K562 (cell line): ENCODE data around the gene RBM27. TPM values are rescaled to one million over a fixed set of nuclear protein-coding genes. Genes with fewer than 3 reads are reported as not detected.
"Not testable (repeated sequence)": the region's sequence is repeated elsewhere in the genome, so short reads cannot be mapped to it uniquely, and the experiment has no call there.

Experiments
- ATAC-seq: fragments of 200-7000 bp; cut with Tn5 transposase; 3 replicates; pipeline ENCODE4 v1.9.1; 2020; ENCODE audit warnings: moderate library complexity
- BruUV-seq: library from RNA; stranded (reverse); fragments of 400-500 nt; replicated peaks from 2 replicates; lab custom pipeline; 2021; lab: Mats Ljungman, UMichigan
- CTCF ChIA-PET: fragments of 300-600 bp; formaldehyde crosslinking; extraction: SDS; loops from one replicate; lab custom pipeline; 2021; ENCODE audit warnings: low intra/inter-chr PET ratio; lab: Yijun Ruan, JAX
- POLR2A ChIA-PET: fragments of 300-600, 350-650 bp; sonication (Branson Sonifier 250); formaldehyde crosslinking; extraction: SDS; loops from one replicate; lab custom pipeline; 2021; ENCODE audit warnings: antibody characterized with exemption, inconsistent platforms; lab: Yijun Ruan, JAX
- DNase-seq, 4 experiments: peaks; one replicate each; pipeline versions ENCODE4 v3.0.0 to v3.0.0-alpha.2; 2011 to 2018; ENCODE audit warnings: low spot score in 3 of 4, mixed read lengths in 3 of 4; ENCODE audit errors: extremely low read depth in 1 of 4
- FAIRE-seq: peaks from 2 replicates; lab custom pipeline; 2011; peaks lifted over from hg19 to GRCh38; lab: Jason Lieb, UNC
- H2AFZ ChIP-seq: 2 replicates; pipeline ENCODE4 v1.6.0; 2011; ENCODE audit warnings: low read depth, low read length, control low read depth, inconsistent platforms
- H3K27ac ChIP-seq: fragments of 200-600 bp; 3 replicates; pipeline ENCODE4 v1.8.0; 2011; ENCODE audit warnings: low read depth, mild to moderate bottlenecking, control low read depth, inconsistent platforms, low read length, moderate library complexity, mixed read lengths; ENCODE audit errors: extremely low read depth
- H3K27me3 ChIP-seq, 2 experiments: fragments of 300-600 bp in 1 of 2; 2 replicates in 1 of 2; 3 replicates in 1 of 2; pipeline versions ENCODE4 v1.6.0 to v1.8.0; 2011; ENCODE audit warnings: inconsistent platforms in 2 of 2, low read length in 2 of 2, mild to moderate bottlenecking in 1 of 2, mixed read lengths in 1 of 2, moderate library complexity in 1 of 2; ENCODE audit not compliant: control insufficient read depth in 2 of 2, insufficient read depth in 2 of 2
- H3K36me3 ChIP-seq: fragments of 300-600 bp; 3 replicates; pipeline ENCODE4 v1.8.0; 2011; ENCODE audit warnings: mild to moderate bottlenecking, low read length, inconsistent platforms; ENCODE audit not compliant: control insufficient read depth, insufficient read depth
- H3K4me1 ChIP-seq, 2 experiments: fragments of 200-600 bp in 1 of 2; replicated peaks in 1 of 2; 2 replicates in 1 of 2; 3 replicates in 1 of 2; pipeline versions ENCODE4 v1.5.1 to v1.8.0; 2011; ENCODE audit warnings: inconsistent platforms in 2 of 2, low read length in 2 of 2, mild to moderate bottlenecking in 1 of 2, mixed read lengths in 1 of 2, moderate library complexity in 1 of 2; ENCODE audit not compliant: control insufficient read depth in 2 of 2, insufficient read depth in 2 of 2
- H3K4me2 ChIP-seq: 2 replicates; pipeline ENCODE4 v1.6.1; 2011; ENCODE audit warnings: low read length, control low read depth, inconsistent platforms, mixed read lengths; ENCODE audit not compliant: insufficient read depth
- H3K4me3 ChIP-seq: fragments of 200-600 bp; sonication (generic), shearing (Covaris generic); 2 replicates; pipeline ENCODE4 v1.5.1; 2016; ENCODE audit warnings: control low read depth, inconsistent platforms
- H3K79me2 ChIP-seq: fragments of 200-600 bp; 3 replicates; pipeline ENCODE4 v1.8.0; 2011; ENCODE audit warnings: low read length, inconsistent platforms; ENCODE audit not compliant: control insufficient read depth, insufficient read depth
- H3K9ac ChIP-seq, 2 experiments: 2 replicates each; pipeline versions ENCODE4 v1.6.0 to v1.6.1; 2011; ENCODE audit warnings: low read depth in 2 of 2, low read length in 2 of 2, control low read depth in 1 of 2, inconsistent platforms in 1 of 2, mild to moderate bottlenecking in 1 of 2, mixed read lengths in 1 of 2; ENCODE audit not compliant: insufficient read depth in 1 of 2
- H3K9me1 ChIP-seq: one replicate; pipeline ENCODE4 v1.6.0; 2011; ENCODE audit warnings: inconsistent platforms, mild to moderate bottlenecking, low read length, moderate library complexity; ENCODE audit not compliant: control insufficient read depth, insufficient read depth
- H3K9me3 ChIP-seq: replicated peaks from 2 replicates; pipeline ENCODE4 v1.5.1; 2011; ENCODE audit warnings: low read depth, low read length, inconsistent platforms; ENCODE audit not compliant: control insufficient read depth, insufficient read depth
- H4K20me1 ChIP-seq: replicated peaks from 2 replicates; pipeline ENCODE4 v1.6.1; 2011; ENCODE audit warnings: low read length, inconsistent platforms, mixed read lengths; ENCODE audit not compliant: control insufficient read depth, insufficient read depth
- DIDO1 ChIP-seq: fragments of 450-650 bp; IDR thresholded peaks from 2 replicates; pipeline ENCODE4 v1.6.1; 2016; ENCODE audit warnings: low read depth, missing biosample characterization, missing genetic modification characterization
- NFIX ChIP-seq: fragments of 250-450 bp; sonication (Bioruptor Pico); IDR thresholded peaks from 2 replicates; pipeline ENCODE4 v1.4.0; 2020; ENCODE audit warnings: low read depth, mild to moderate bottlenecking, moderate library complexity
- POLR2H ChIP-seq: IDR thresholded peaks from 2 replicates; pipeline ENCODE4 v1.6.1; 2016; ENCODE audit warnings: missing genetic modification characterization, low read depth, mild to moderate bottlenecking, control low read depth, missing compliant biosample characterization, moderate library complexity
- SRF ChIP-seq, 2 experiments: fragments of 250-450, 450-650 bp in 1 of 2; sonication (Bioruptor Pico) in 1 of 2; sonication (generic) in 1 of 2; formaldehyde crosslinking; IDR thresholded peaks; 2 replicates each; pipeline versions ENCODE4 v1.5.0 to v1.5.1; 2020 to 2022; ENCODE audit warnings: mild to moderate bottlenecking in 1 of 2, missing genetic modification reagents in 1 of 2
- TEAD1 ChIP-seq, 2 experiments: fragments of 450-650 bp in 1 of 2; sonication (generic) in 1 of 2; formaldehyde crosslinking; IDR thresholded peaks; 2 replicates each; pipeline versions ENCODE4 v1.4.0 to v1.8.0; 2020 to 2022; ENCODE audit warnings: mild to moderate bottlenecking in 2 of 2, missing genetic modification reagents in 1 of 2
- ZFP1 ChIP-seq: fragments of 450-650 bp; formaldehyde crosslinking; IDR thresholded peaks from 2 replicates; pipeline ENCODE4 v1.4.0; 2020; ENCODE audit warnings: mild to moderate bottlenecking, mixed read lengths
- ZNF165 ChIP-seq: fragments of 250-450 bp; sonication (Bioruptor Pico); IDR thresholded peaks from 2 replicates; pipeline ENCODE4 v1.4.0; 2020; ENCODE audit warnings: borderline replicate concordance
- WGBS: fragments of 100-300 bp; shearing (Covaris generic); methylation state at CpG from one replicate; pipeline ENCODE4 v1.1.6; 2016; ENCODE audit warnings: low coverage, mixed read lengths; ENCODE audit not compliant: insufficient coverage; ENCODE audit errors: missing lambda C conversion rate; 5-methylcytosine and 5-hydroxymethylcytosine counted together
- in situ Hi-C: fragments of 300-500 bp; cut with MboI; formaldehyde crosslinking; loops from 4 replicates; pipeline ENCODE4 v1.15.0; 2018; ENCODE audit warnings: inconsistent platforms, mixed read lengths
- intact Hi-C: fragments of 100-400 bp; cut with micrococcal nuclease; formaldehyde crosslinking; loops from 2 replicates; pipeline ENCODE4 v1.14.2; 2022
- polyA plus RNA-seq, 8 experiments: library from polyadenylated mRNA; depleted of rRNA in 4 of 8; stranded (reverse) in 5 of 8; unstranded in 3 of 8; fragments of >200 nt; fragmentation: Nextera tagmentation in 2 of 8; fragmentation: Illumina TruSeq in 1 of 8; extraction: Ambion mirVana in 2 of 8; extraction: Trizol in 1 of 8; gene quantifications; 2 replicates each; pipeline versions ENCODE4 v1.2.1 to v1.2.3, GENCODE V29; 2011 to 2014; ENCODE audit warnings: inconsistent platforms in 1 of 8, missing spikeins in 1 of 8
- total RNA-seq, 7 experiments: library from RNA; depleted of rRNA in 6 of 7; stranded (reverse); fragments of >200 nt in 6 of 7; fragmentation: Illumina TruSeq in 2 of 7; extraction: Trizol in 2 of 7; gene quantifications; 2 replicates each; pipeline versions ENCODE4 v1.2.1 to v1.2.3, GENCODE V29; 2011 to 2021; ENCODE audit warnings: low replicate concordance in 1 of 7
- TF ChIP-seq, protein P1 (sequence below), 3 experiments: fragments of 200-800 bp in 1 of 3; sonication (Bioruptor generic) in 1 of 3; sonication (generic) in 1 of 3; formaldehyde crosslinking in 1 of 3; IDR thresholded peaks; 2 replicates each; pipeline versions ENCODE4 v1.6.1 to v1.8.0; 2016 to 2022; ENCODE audit warnings: mild to moderate bottlenecking in 2 of 3, missing compliant biosample characterization in 2 of 3, missing genetic modification characterization in 2 of 3, missing genetic modification reagents in 1 of 3
- TF ChIP-seq, protein P2 (sequence below): sonication (generic); formaldehyde crosslinking; IDR thresholded peaks from 2 replicates; pipeline ENCODE4 v1.8.0; 2022; ENCODE audit warnings: mild to moderate bottlenecking, missing genetic modification reagents

RBM27 gene
- total and polyA plus RNA-seq, 9 of the 15 experiments (the other 6 are each of a cell fraction or from before 2014, with no cell fraction given): 5.3 to 45.4 (median 29.1) TPM

DNA sequence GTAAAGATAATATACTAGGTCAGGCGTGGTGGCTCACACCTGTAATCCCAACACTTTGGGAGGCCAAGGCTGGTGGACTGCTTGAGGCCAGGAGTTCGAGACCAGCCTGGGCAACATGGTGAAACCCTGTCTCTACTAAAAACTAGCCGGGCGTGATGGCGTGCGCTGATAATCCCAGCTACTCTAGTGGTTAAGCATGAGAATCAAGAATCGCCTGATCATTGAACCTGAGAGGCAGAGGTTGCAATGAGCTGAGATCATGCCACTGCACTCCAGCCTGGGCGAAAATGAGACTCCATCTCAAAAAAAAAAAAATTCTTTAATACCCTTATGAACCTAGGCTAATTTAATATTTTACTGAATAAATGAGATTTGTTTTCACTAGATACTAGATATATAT is 30.4 kb upstream of the RBM27 start:
- H3K9me1 ChIP-seq, BruUV-seq, DNase-seq, CTCF ChIA-PET, FAIRE-seq, H3K4me1 ChIP-seq, H3K9me3 ChIP-seq, H3K4me3 ChIP-seq, H3K27me3 ChIP-seq, H4K20me1 ChIP-seq, H2AFZ ChIP-seq, H3K9ac ChIP-seq, H3K4me2 ChIP-seq, ATAC-seq, in situ Hi-C loops, H3K27ac ChIP-seq: not testable (repeated sequence)
- Histone ChIP-seq H3K79me2 (peaks cover 54% of the 10 kb centered on the region), H3K36me3 (peaks cover 82% of the 10 kb centered on the region; the same call in 2 of the 3 replicates)
- intact Hi-C loops: loop anchor here (10.0 kb wide), 1 partner anchor 52 kb away; no protein-coding TSS in a partner anchor
- 92% methylated on average over 8 of the region's 8 CpGs for WGBS
- POLR2A ChIA-PET: interaction anchor here (0.5 to 0.7 kb wide), 3 partner anchors 7 to 33 kb away, joined by 3 read pairs; no protein-coding TSS in a partner anchor

- in situ Hi-C loops (no loop called here), intact Hi-C loops (loop anchor here (10.0 kb wide), 1 partner anchor 51 kb away; no protein-coding TSS in a partner anchor)
- Histone ChIP-seq H3K79me2 (peaks cover 57% of the 10 kb centered on the region), H2AFZ (no peak overlapping the region), H3K36me3 (peaks cover 82% of the 10 kb centered on the region), H4K20me1 (no peaks in the 10 kb centered on the region), H3K9ac (no peak overlapping the region), H3K27ac (no peak overlapping the region), H3K4me3 (no peak overlapping the region), H3K9me3 (no peaks in the 10 kb centered on the region), H3K27me3 (no peaks in the 10 kb centered on the region), H3K4me1 (no peaks in the 10 kb centered on the region), H3K4me2 (no peak overlapping the region), H3K9me1 (no peaks in the 10 kb centered on the region)
- 94% methylated on average over 3 of the region's 3 CpGs for WGBS
- BruUV-seq: no TSS peak
- ChIA-PET CTCF (no interaction called here), POLR2A (interaction anchor here (0.6 to 0.9 kb wide), 3 partner anchors 8 to 13 kb away, joined by 3 read pairs; no protein-coding TSS in a partner anchor)
- no peak for ATAC-seq
- no peak for DNase-seq
- FAIRE-seq: no peak
- no peak for TF ChIP-seq NFIX
- TF ChIP-seq POLR2H (tag): no peak
- TF ChIP-seq DIDO1 (tag): no peak
- TF ChIP-seq, protein P1, sequence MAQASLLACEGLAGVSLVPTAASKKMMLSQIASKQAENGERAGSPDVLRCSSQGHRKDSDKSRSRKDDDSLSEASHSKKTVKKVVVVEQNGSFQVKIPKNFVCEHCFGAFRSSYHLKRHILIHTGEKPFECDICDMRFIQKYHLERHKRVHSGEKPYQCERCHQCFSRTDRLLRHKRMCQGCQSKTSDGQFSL (CRISPR knock-in tag; IDR thresholded peaks at IDR 0.05): no peak
- TF ChIP-seq, protein P1 (tag; IDR thresholded peaks at IDR 0.05): no peak
- no peak for TF ChIP-seq SRF (CRISPR knock-in tag; IDR thresholded peaks at IDR 0.05)
- TF ChIP-seq, protein P2, sequence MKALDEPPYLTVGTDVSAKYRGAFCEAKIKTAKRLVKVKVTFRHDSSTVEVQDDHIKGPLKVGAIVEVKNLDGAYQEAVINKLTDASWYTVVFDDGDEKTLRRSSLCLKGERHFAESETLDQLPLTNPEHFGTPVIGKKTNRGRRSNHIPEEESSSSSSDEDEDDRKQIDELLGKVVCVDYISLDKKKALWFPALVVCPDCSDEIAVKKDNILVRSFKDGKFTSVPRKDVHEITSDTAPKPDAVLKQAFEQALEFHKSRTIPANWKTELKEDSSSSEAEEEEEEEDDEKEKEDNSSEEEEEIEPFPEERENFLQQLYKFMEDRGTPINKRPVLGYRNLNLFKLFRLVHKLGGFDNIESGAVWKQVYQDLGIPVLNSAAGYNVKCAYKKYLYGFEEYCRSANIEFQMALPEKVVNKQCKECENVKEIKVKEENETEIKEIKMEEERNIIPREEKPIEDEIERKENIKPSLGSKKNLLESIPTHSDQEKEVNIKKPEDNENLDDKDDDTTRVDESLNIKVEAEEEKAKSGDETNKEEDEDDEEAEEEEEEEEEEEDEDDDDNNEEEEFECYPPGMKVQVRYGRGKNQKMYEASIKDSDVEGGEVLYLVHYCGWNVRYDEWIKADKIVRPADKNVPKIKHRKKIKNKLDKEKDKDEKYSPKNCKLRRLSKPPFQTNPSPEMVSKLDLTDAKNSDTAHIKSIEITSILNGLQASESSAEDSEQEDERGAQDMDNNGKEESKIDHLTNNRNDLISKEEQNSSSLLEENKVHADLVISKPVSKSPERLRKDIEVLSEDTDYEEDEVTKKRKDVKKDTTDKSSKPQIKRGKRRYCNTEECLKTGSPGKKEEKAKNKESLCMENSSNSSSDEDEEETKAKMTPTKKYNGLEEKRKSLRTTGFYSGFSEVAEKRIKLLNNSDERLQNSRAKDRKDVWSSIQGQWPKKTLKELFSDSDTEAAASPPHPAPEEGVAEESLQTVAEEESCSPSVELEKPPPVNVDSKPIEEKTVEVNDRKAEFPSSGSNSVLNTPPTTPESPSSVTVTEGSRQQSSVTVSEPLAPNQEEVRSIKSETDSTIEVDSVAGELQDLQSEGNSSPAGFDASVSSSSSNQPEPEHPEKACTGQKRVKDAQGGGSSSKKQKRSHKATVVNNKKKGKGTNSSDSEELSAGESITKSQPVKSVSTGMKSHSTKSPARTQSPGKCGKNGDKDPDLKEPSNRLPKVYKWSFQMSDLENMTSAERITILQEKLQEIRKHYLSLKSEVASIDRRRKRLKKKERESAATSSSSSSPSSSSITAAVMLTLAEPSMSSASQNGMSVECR: no peak
- no peak for TF ChIP-seq TEAD1 (CRISPR knock-in tag; IDR thresholded peaks at IDR 0.05)
- TF ChIP-seq ZNF165 (CRISPR knock-in tag): no peak
- TF ChIP-seq ZFP1 (CRISPR knock-in tag): no peak
Measured at GRCh38 chr5:146173597-146173996, 29.8 kb upstream of the RBM27 start.
